Activated CD4-positive, alpha-beta T cell treated with anti-CD3 and anti-CD28 coated beads, Interleukin-2, amount 50 U/mL, for 1 hour (primary cell): Measurements from ENCODE around the gene MBD3.
"Not testable (repeated sequence)": the region's sequence is repeated elsewhere in the genome, so short reads cannot be mapped to it uniquely, and the experiment has no call there.

ENCODE experiments used
- DNase-seq: peaks from one replicate; pipeline ENCODE4 v3.0.0-alpha.2; 2020

MBD3 gene, protein sequence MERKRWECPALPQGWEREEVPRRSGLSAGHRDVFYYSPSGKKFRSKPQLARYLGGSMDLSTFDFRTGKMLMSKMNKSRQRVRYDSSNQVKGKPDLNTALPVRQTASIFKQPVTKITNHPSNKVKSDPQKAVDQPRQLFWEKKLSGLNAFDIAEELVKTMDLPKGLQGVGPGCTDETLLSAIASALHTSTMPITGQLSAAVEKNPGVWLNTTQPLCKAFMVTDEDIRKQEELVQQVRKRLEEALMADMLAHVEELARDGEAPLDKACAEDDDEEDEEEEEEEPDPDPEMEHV

DNA sequence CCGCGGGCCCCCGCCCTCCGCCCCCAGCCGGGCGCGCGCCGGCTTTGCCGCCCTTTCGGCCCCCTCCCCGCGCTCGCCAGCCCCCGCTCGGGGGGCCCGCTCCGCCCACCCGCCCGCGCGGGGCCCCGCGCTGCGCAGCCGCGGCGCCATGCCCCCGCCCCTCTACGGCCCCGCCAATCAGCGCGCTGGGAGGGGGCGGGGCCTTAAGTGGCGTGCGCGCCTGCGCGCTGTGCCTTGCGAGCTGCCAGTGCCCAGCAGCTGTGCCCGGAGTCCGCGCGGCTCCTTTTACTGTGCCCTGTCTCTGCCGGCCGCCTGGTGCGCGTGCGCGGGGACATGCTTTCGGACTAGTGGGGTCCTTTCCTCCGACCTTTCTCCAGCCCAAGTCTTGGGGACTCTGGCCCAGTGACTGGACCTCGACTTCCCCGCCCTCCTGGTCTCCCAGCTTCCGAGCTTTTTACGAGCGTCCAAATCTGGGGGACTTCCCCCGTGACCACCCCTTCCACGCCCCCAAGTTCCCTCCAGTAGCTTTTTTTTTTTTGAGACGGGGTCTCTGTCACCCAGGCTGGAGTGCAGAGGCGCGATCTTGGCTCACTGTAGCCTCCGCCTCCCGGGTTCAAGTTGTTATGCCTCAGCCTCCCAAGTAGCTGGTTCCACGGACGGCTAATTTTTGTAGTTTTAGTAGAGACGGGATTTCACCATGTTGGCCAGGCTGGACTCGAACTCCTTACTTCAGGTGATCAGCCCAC lies at the start of gene MBD3:
Gene MBD3 (minus strand): TSS at position 111 of the 746 bp plus-strand sequence. CDS start 234 bp downstream, outside the sequence.
- peak; percentile 84 for DNase-seq

DNA sequence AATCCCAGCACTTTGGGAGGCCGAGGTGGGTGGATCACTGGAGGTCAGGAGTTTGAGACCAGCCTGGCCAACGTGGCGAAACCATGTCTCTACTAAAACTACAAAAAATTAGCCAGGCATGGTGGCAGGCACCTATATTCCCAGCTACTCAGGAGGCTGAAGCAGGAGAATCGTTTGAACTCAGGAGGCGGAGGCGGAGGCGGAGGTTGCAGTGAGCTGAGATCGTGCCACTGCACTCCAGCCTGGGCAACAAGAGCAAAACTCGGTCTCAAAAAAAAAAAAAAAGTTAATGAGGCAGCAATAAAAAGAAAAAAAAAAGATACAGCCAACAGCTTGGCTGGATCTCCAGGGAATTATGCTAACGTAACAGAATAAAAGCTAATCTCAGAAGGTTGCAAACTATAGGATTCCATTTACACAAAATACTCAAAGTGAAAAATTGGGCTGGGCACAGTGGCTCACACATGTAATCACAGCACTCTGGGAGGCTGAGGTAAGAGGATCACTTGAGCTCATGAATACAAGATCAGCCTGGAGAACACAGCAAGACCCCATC lies 48.3 kb upstream of the MBD3 start:
- not testable (repeated sequence) for DNase-seq

DNA sequence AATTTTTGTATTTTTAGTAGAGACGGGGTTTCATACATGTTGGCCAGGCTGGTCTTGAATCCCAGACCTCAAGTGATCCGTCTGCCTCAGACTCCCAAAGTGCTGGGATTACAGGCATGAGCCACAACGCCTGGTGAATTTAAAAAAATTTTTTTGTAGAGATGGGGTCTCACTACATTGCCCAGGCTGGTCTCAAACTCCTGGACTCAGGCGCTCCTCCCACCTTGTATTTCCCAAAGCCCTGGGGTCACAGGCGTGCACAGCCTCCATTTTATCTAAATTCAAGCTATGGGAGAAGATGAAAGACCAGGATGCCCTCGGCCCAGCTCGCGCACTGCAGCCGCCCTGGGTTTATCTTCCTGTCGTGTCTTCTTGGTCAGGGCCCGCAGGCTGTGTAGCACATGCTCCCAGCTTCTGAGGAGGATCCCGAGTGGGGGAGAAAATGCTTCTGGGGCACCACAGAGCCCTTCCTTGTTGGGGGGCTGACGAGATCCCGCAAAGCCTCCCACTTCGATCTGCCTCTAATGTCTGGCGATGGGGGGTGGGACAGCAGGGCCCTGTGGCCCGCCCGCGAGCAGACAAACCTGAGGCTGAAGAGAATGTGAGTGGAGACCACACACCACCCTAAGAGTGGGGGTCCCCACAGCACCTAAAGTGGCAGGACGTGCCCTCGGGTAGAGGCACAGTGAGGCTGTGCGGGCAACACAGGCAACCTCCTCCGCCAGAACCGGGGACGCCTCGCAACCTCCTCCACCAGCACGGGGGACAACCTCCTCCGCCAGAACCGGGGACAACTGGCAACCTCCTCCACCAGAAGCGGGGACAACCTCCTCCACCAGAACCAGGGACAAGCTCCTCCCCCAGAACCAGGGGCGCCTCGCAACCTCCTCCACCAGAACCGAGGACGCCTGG lies 43.9 kb upstream of the MBD3 start:
- DNase-seq = no peak

DNA sequence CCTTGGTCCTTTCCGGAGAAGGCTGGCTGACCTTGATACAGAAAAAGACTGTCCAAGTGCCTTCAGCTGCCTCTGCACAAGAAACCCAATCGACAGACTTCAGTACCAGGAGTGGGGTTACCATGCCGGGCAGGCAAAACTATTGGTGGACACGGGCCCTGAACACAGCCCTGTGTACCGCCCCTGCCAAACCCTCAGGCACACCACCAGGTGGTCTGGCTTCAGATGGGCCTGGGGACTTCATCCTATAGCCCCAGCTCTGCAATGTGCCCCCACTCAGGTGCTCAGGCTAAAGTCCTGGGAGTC lies 42.2 kb upstream of the MBD3 start:
- DNase-seq = no peak

DNA sequence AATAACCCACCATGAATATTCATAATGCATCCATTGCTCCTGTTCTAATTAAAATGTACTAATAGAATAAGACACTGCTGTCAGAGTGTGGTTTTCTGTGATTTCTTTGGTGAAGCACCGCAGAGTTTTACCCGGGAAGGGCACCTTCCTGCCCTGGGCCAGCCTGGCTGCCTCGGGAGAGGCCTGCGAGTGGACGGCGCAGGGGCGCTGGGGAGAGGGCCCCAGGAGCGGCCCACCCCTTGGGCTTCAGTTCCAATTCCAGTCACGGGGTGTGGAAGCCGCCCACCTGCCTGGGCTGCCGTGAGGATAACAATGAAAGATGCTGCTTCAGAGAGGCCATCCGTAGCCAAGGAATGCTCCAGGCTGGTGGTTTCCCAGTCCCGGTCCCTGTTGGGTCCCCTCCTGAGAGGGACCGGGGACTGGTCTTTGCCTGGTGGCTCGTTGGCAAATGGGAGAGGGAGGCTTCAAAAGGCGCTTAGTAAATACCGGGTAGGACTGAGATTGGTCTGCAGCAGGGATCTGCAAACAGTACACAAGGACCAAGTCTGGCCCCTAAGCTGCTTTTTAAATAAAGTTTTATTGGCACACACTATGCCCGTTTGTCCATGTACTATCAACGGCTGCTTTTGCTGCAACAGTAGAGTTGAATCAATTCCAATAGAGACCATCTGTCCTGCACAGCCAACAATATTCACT lies 41.7 kb upstream of the MBD3 start:
- DNase-seq = no peak

DNA sequence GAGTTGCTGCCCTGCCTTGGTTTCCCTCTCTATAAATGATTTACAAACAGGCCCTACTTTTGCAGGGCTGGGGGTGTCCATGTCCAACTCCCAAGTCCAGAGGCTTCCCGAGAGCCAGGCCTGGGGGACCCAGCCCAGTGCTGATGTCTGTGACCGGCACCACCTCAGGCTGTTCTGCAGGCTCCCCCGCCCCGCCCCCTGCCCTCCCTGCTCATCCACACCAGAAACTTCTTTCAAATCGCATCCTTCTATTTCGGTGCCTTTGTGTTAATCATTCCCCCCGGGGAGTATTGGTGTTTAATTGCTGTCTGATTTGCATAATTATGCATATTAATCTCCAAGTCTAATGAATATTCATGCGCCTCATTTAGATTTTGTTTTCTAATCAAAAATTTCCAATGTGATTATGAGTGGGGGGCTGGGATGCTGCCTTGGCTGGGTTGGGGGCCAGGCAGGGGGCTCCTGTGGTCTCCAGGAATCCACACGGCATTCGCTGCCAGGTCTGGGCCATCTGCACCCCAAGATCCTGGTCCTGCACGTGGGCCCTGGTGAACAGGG lies 40.7 kb upstream of the MBD3 start:
- no peak for DNase-seq

DNA sequence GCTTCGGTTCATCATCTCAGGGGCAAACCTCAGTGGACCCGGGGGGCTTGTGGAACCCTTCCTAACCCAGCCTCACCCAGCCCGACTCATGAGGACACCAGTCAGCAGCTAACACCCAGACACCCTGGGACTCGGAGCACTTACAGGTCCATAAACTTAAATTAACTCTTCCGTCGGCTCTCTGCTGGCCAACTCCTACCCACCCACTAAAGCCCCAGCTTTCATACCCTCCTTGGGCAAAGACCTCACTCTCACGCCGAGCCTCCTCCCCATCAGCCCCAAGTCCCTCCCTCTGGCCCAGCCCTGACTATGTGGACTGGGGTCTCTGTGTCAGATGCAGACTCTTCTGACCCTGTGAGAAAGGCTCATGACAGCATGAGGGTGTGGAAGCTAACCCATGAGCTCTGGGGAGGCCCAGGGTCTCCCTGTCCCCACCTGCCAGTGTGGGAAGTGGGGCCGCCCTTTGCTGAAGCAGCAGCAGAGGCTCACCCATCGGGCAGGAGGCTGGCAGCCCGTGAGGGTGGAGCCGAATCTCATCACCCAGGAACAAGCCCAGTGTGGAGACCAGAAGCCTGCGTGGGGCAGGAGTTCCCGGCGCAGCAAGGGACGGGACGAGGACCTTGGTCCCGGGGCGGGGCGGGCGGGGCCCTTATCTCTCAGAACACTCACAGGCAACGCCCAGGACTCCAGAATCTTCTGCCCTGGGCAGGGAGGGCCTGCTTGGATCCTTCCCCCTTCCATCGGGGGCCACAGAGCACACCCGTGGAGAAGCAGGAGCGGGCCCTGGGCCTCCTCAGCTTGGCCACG lies 40.0 kb upstream of the MBD3 start:
- no peak for DNase-seq

DNA sequence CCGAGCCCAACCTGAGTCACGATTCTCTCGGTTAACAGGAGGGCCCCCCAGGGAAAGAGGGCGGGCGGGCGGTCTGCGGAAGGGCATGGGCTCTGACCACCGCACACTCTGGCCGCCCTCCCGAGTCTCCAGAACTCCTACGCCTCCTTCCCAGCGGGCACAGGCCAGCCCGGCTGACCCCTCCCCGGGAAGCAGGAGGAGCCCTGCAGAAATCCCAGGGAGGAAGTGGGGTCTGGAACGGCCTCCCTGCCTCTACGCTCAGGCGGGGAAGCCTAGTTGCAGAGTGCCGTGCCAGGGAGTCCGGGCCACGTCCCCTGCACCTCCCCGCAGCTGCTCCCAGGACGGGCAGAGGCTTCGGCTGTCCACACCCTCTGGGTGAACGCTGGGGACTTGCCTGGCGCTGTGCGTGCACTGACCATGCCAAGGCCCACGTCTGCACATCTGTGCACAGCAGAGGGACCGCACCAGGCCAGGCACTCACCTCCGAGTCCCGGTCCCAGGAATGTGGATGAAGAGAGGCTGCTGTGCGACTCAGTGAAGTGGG lies 39.0 kb upstream of the MBD3 start:
- DNase-seq = no peak

DNA sequence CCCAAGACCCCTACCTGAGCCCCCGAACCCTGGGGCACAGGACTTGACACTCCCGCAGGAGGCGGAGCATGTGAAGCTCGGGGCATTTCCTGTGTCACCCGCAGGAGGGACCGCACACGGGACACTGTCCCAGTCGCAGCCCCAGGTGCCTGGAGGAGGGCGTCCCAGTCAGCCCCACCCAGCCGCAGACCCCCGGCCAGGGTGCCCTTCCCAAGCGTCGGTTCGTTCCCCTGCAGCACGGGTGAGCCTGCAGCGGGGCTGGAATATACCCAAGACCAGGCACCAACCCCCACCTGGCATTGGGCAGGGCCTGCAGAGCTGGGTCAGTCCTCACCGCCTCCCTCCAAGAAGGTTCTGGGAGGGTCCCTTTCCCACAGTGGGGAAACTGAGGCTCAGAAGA lies 38.1 kb upstream of the MBD3 start:
- no peak for DNase-seq

DNA sequence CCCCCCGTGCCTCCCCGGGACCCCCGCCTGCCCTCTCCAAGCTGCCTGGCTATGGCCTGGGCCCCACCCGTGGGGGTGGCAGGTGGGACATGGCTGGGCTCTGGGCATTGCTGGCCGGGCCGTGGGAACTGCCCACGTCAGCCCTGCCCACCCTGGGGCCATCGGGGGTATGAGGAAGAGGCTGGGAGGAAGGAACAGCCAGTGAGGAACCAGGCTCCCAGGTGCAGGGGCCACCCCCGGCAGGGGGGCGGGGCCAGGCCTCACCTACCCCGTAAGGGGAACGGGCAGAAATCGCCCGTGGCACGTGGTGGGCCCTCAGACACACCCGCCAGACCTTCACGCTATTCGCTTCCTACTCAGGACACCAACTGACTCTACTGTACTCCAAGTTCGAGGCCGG lies 37.3 kb upstream of the MBD3 start:
- no peak for DNase-seq

DNA sequence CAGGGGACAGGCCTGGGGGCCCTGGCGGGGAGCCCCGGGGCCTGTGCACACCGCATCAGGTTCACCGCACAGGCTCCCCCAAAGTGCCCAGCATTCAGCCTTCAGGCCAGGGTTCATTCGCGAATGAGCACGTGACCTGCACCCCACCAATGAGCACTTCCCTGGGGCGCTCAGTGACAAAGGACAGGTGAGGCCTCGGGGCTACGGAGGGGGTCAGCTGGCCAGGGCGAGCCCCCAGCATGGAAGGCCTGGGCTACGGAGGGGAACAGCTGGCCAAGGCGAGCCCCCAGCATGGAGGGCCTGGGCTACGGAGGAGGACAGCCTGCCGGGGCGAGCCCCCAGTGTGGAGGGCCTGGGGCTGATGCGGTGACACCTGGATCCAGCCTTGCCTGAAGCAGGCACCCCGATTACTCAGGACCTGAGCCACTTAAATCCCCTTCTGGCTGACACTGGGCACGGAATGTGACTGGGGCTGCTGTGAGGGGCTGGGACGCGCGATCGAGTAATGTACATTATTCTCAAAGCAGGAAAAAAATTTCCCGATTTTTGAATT lies 36.7 kb upstream of the MBD3 start:
- no peak for DNase-seq

DNA sequence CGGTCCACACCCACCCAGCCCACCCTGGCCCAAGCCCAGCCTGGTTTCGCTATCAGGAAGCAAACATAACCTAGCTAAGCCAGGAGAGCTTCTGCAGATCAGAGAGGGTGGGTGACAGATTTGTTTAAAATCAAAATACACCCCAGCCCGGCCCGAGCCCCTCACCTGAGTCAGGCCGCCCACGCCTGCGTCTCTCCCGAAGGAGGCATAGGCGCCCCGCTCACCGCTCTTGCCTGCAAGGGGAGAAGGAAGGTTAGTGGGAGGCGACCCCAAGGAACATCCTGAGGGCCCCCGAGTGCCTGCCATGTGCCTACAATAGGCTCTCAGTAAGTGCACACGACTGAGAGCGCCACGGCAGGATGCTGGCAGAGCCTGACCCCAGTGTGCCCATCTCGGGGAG lies 34.5 kb upstream of the MBD3 start:
- DNase-seq = no peak

DNA sequence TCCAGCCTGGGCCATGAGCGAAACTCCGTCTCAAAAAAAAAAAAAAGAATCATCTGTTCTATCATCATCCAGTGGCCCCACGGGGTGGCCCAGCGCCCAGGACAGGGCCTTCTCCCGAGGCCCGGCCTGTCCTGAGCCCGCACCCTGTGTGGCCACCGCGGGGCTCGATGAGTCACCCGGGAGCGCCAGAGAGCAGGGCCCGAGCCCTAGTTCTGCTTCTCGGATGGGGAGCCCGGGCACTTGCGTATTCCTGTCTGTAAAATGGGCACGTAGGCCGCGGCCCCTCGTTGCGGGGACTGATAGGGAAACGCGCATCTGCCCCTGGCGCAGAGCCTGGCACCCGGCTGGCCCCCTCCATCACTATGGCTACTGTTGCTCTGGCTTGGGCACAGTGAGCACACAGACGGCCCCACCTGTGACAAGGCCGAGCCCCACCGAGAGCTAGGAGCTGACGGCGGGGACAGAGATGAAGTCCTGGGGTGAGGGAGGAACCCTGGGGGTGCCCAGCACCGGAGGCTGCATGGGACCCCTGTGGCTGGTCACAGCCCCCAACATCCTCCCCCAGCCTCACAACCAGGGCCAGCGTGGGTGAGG lies 33.8 kb upstream of the MBD3 start:
- DNase-seq = no peak

DNA sequence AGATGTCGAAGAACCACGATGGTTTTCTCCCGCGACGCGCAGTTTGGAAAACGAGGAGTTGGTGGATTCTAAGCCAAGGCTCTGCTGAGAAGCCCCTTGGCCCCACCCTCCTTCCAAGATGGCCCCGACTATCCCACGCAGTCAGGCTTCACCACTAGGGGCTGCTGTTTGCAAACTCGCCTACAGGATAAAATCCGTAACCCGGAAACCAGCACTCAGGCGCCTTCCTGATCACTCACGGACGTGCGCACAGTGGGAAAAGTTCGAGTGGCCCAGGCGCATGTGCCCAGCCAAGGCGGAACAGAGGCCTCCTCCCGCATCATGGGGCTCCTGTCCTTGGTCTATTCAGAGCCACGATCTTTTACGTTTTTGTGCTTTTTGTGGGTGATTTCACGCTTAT lies 31.8 kb upstream of the MBD3 start:
- peak; percentile 51 for DNase-seq

DNA sequence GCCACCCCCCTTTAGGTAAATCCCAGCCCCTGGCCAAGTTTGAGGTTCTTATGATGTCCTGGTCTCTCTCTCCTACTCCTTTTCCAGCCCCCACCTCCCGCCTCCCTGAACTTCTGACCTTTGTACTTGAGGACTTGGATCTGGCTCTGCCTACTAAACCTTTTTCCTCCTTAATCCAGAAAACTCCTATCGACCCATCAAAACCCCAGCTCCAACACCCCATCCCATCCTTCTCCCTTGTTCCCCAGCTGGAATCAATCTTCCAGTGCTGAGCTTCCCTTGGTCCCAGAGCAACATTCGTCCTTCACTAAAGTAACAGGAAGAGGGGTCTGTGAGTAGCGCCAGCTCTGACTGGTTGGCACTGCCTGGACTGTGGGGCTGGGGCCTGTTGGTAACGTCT lies 29.9 kb upstream of the MBD3 start:
- DNase-seq = no peak

DNA sequence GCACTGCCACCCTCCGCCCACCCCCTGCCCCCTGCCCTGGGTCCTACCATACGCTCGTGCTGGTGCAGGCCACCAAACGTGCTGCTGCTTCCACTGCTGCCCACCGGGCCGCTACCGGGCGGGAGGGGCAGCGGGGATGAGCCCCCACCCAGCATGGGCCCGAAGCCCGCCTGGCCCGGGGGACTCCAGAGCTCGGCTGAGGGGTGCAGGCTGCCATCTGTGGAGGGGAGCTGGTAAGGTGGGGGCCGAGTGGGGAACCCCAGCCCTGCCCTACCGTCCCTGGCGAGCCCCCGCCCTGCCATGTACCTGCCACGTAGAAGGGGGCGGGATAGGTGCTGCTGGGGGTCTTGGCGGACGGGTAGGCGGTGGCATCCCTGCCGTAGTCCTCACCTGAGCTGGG lies 29.3 kb upstream of the MBD3 start:
- DNase-seq = no peak

DNA sequence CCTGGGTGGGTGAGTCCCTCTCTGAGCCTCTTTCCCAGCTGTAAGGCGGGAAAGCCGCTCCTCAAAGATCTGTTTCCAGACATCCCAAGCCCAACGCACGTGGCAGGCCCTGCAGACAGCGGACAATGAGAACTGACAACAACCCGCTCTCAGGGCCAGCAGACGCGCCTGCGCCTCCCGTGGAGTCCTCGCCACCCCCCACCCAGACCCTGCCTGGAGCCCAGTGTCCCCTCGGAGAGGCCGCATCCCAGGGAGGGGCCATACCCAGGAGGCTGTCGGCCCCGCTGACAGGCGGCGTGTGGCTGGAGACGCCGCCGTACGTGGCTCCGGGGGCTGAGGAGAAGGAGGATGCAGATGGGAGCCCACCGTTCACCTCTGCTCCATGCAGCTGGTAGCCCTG lies 28.9 kb upstream of the MBD3 start:
- DNase-seq = no peak

DNA sequence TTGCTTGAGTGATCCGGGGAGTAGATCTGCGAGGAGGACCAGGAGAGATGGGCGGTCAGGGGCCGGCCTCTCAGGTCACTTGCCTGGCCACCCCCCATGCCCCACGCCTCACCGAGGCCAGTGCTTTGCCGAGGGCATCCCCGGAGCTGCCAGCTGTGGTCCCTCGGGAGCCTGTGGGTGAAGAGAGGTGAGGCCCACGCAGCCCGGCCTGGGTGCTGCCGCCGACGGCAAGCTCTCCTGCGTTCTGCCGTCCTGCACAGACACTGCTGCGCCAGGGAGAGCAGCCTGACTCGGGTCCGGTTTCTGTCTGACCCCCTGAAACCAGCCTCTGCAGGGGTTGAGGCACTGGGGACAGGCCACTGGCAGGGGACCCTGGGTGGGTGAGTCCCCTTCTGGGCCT lies 28.4 kb upstream of the MBD3 start:
- DNase-seq = no peak

DNA sequence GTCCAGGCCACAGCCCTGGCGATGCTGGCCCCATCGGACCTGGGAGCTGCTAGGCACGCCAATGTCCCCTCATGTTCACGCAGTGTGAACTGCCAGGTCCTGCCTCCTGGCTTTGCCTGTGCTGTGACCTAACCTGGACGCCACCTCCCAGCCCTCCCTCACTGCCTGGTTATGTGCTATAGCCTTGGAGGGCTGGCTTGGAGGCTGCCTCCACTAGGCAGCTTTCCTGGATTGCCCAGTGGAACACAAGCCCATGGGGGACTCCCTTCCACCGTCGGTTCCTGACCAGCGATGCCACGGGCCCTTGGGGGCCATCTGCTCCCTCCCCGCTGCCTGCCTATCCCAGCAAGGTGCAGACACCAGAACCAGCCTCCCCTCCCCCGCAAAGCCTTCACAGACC lies 27.8 kb upstream of the MBD3 start:
- no peak for DNase-seq

DNA sequence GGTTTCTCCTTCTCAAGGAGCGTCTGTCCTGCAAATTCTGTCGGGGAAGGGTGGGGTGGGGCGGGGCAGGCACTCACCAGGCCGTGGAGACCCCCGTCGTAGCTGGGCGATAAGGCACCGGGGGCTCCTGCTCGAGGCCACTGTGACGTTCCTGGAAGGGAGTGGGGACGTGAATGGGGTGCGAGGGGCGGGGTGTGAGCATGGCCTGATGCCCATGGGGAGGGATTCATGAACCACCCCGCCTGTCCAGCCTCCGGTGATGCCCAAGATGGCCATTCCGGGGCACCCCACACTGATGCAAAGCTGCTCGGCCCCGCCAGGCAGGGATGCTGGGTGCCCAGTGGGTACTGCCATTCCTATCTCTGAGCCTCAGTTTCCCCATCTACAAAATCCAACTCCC lies 27.0 kb upstream of the MBD3 start:
- DNase-seq = no peak

DNA sequence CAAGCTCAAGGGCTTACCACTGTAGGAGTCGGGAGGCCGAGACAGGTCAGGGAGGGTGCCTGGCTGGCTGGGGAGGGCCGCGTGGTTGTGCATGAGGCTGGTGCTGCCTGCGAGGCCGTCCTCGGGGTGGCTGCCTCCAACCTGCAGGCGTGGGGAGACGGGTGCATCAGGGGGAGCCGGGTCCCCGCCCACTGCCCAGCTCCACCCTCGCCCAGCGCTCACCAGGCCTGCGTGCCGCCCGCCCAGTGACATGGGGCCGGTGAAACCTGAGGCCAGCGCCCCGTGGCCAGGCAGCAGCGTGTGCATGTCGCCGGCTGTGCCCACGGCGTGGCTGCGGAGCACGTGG lies 26.4 kb upstream of the MBD3 start:
- DNase-seq = no peak
